Gastrocnemius medialis (tissue), 4 donors: ENCODE results near the gene CACNA1C.

Experiments
- POLR2A ChIP-seq, 2 donors: fragments of 450-650 bp; IDR thresholded peaks; one replicate each; pipeline ENCODE4 v1.6.1; 2017; ENCODE audit warnings: antibody characterized with exemption in 2 of 2, mild to moderate bottlenecking in 2 of 2, moderate library complexity in 2 of 2
- TF ChIP-seq, protein P1 (sequence below), 5 experiments: fragments of 450-650 bp in 3 of 5; fragments of 200-600 bp in 2 of 5; sonication (generic) in 2 of 5; IDR thresholded peaks in 4 of 5; conservative IDR thresholded peaks in 1 of 5; 1 replicate in 4 of 5; 2 replicates in 1 of 5; pipeline ENCODE4 v1.5.1; 2016 to 2019; ENCODE audit warnings: antibody characterized with exemption in 5 of 5, mild to moderate bottlenecking in 3 of 5, moderate library complexity in 3 of 5

- TF ChIP-seq, protein P1, sequence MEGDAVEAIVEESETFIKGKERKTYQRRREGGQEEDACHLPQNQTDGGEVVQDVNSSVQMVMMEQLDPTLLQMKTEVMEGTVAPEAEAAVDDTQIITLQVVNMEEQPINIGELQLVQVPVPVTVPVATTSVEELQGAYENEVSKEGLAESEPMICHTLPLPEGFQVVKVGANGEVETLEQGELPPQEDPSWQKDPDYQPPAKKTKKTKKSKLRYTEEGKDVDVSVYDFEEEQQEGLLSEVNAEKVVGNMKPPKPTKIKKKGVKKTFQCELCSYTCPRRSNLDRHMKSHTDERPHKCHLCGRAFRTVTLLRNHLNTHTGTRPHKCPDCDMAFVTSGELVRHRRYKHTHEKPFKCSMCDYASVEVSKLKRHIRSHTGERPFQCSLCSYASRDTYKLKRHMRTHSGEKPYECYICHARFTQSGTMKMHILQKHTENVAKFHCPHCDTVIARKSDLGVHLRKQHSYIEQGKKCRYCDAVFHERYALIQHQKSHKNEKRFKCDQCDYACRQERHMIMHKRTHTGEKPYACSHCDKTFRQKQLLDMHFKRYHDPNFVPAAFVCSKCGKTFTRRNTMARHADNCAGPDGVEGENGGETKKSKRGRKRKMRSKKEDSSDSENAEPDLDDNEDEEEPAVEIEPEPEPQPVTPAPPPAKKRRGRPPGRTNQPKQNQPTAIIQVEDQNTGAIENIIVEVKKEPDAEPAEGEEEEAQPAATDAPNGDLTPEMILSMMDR (IDR thresholded peaks at IDR 0.05 in 4 of 5, conservative IDR thresholded peaks at IDR 0.05 in 1 of 5): no peak
- TF ChIP-seq POLR2A (IDR thresholded peaks at IDR 0.05): no peak
Observed at GRCh38 chr12:2150833-2151232, 98.0 kb downstream of the CACNA1C start.
